DMS 273 (cell line): ENCODE results near the gene HAPLN2.

Experiments
- DNase-seq: peaks from one replicate; lab custom pipeline; 2025; ENCODE audit not compliant: unreplicated experiment; lab: John Stamatoyannopoulos, UW

HAPLN2 gene

GRCh38 chr1:156659988-156660751, 41.0 kb downstream of the HAPLN2 start:
- DNase-seq: peak; percentile 98

DNA sequence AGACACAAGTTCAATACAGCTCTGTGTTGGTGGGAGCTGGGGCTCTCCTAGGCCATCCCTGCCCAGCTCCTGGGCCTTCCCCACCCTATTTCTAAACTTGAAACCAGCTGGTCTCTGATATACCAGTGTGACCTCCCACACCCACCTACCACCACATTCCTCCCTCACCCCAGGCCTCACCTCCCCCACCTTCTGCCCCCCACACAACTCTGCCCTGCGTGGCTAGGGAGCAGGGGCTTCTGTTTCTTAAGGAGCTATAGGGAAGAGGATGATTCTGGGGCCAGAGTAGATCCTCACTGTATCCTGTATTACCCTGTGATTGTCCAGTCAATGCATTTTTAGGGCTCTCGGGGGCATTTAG, 41.5 kb downstream of the HAPLN2 start:
- DNase-seq: no peak

DNA sequence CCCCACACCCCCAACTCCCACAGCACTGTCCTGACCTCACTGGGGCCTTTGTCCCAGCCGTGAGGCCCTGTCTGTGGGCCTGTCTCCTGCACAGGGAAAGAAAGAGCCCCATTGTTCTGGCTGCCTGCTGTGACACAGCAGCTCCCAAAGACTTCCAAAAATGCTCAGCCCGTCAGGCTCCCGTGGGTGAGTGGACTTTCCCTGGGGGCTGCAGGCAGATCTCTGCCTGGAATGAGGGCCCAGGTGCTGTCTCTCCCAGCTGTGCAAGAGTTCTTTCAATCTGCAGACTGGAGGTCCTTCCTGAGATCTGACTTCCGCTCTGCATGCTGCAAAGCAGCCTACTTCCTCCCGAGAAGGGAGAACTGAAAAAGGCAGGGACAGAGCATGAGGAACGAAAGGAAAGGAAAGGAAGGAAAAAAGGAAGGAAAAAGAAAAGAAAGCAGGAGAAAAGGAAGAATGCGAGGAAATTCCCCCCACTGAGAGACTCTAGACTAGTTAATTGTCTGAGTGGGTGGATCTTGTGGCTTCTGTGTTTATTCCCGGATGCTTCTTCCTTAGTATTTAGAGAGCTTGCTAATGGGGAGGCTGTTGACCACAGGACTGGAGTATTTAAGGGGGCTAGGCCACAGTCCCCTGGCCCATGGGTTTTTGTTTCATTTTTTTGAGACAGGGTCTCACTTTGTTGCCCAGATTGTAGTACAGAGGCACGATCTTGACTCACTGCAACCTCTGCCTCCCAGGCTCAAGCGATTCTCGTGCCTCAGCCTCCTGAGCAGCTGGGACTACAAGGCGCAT, 43.0 kb downstream of the HAPLN2 start:
- no peak for DNase-seq

DNA sequence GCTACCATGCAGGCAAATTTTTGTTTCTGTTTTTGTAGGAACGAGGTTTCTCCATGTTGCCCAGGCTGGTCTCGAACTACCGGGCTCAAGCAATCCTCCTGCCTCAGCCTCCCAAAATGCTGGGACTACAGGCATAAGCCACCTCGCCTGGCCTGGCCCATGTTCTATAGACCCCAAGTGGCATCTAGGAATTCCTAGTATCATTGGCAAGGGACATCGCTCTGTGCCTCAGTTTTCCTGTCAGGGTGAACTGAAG, 43.5 kb downstream of the HAPLN2 start:
- DNase-seq: no peak

DNA sequence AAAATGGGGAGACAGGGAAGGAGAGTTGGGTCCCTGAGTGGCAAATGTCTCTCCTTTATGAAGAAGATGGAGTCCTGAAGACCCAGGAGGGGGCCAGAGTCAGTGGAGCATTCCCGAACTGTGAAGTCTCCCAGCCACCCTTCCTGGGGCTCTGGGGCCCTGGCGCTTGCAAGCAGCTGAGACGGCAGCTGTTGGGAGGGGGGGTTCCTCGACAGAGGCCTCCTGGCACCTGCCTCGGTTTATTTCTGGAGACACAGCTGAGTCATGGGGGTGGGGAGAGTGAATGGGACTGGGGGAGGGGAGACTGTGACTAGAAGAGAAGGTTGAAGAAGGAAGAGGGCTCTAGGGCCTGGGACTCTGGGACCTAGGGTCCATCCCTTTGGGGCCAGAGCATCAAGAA, 44.0 kb downstream of the HAPLN2 start:
- peak; percentile 91 for DNase-seq

- DNase-seq: peak; percentile 30
These were observed 45.0 kb downstream of the HAPLN2 start for GRCh38 chr1:156664046-156664766.

DNA sequence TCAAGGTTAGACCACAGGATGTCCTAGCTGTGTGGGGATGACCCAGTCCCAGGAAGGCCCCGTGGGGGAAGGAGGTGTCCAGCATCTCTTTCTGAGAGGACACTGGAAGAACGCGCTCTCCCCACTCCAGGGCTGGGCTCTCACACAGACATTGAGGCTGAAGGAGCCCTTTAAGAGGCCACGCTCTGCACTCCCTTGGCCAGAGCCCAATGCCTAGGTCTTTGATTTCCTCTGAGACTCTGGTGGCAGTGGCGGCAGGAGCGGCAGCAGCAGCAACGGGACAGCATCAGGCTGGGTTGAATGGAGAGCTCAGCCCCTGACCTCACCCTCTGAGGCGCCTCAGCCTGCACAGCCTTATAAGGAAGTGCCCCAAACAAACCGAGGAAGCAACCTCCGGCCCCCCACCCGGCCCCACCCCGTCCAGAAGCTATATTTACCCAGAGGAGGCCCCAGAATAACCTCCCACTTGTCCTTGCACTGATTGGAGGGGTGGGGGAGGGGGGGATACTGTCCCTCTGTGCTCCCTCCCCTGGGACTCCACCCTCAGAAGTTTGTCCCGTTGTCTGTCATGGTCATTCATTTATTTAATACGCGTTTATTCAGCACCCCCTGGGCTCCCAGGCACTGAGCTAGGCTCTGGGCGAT, 45.7 kb downstream of the HAPLN2 start:
- DNase-seq: peak; percentile 53

DNA sequence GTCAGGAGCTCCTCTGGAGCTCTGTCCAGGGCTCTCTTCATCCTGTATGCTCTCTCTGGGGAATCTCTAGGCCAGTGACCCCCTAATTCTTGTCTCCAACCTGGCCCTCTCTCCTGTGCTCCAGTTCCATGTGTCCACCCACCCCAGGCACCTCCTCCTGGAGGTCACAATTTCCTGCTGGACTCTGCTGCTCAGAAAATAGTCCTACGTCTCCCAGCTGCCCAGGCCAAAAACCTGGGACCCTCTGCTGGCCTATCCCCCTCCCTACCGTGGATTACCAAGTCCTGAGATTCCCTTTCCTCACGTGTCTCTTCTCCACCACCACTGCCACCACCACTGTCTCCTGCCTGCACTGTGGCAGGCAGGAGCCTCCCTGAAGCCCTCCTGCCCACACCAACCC, 46.3 kb downstream of the HAPLN2 start:
- no peak for DNase-seq

DNA sequence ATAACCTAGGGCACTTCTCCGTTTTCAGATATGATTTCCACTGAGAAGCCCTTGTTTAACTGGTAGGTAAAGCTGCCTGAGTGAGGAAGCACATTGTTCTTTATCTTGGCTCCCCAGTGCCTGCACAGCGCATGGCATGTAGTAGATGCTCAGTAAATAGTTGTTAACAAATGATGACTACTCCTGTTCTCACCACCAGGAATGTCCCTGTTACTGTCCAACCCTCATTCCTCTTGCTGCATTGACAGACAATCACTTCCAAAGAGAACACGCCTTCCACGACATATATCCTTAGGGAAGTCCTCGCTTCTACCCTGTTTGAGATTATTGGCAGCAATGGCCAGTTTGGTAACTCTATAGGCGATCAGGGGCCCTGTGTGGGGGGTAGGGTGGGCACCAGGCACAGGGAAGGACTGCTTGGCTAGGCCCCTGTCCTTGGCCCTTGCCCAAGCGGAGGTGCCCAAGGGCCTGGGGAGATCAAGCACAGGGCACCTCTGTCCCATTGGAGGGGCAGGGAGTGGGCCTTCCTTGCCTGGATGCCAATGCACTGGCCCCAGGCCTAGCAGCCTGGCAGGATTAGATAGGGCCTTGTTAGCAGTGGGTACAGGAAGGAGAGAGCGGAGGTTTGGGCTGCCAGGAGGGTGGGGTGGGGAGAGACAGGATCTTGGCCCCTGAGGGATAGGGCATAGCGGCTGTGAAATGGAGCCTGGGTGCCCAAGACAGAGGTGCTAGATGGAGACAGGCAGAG, 47.8 kb downstream of the HAPLN2 start:
- no peak for DNase-seq

GRCh38 chr1:156667610-156667967, 48.4 kb downstream of the HAPLN2 start:
- DNase-seq: peak; percentile 44

- no peak for DNase-seq
These were observed 48.9 kb downstream of the HAPLN2 start for GRCh38 chr1:156667968-156668709.

- DNase-seq: peak; percentile 55
These were observed 49.8 kb downstream of the HAPLN2 start for GRCh38 chr1:156668801-156669637.

GRCh38 chr1:156669794-156670193, 50.6 kb downstream of the HAPLN2 start:
- no peak for DNase-seq

DNA sequence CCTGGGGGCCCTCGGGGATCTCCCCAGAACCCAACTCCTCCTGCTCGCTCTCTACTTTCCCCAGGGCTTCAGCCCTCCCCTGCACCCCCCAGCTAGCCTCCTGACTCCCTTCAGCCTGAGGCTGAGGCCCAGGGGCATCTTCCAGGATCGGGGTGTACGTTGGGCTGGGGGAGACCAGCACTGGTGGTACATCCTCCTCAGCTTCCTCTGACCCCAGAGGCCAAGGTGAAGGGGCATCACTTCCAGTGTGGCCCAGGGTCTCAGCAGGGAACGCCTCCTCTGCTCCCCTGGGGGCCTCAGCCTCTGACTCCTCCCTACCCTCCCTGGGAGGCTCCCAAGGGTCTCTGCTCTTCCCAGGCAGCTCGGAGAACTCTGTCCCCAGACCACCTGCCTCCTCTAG, 51.1 kb downstream of the HAPLN2 start:
- DNase-seq: no peak

- no peak for DNase-seq
These were observed 51.6 kb downstream of the HAPLN2 start for GRCh38 chr1:156670791-156671190.

DNA sequence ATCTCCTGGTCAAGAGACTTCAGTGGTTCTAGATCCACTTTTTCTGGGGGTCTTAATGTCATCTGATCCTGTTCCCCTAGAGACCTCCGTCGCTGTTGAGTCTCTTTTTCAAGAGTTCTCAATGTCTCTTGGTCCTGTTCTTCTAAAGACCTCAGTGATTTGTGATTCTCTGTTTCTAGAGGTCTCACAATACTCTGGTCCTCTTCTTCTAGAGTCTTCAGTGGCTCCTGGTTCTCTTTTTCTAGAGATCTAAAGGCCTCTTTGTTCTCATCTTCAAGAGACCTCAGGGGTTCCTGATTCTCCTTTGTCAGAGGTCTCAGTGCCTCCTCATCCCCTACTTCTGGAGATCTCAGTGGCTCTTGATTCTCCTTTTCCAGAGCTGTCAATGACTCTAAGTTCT, 52.6 kb downstream of the HAPLN2 start:
- DNase-seq: no peak

DNA sequence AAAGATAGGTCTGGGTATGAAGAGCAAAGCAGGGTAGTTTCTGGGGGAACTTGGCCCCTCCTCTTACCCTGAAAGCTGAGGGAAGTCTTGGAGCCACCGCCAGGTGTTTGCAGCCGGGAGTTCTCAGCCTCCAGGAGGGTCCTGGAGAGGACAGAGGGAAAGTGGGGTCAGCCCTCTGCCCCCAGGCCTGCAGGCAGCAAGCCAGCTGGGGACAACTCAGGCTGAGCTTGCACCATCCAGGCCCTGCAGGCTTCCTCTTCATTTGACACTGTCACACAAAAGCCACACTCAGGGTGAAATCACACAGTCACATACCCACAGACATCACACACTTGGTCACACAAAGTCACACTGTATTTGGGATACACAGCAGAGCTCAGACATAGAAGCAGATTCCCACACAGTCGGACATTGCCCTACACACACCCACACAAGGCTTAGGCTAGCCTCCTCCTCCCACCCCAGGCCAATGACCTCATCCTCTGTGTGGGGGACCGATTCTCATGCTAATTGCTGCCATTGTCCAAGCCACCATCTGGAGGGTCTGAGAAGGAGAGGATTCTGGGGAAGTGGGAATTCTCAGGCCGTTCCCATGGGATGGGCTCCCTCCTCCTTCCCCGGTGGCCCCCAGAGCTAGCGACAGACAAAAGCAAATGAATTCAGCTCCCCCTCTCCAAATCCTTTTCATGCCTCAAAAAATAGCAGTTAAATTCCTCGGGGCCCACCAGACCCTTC, 54.3 kb downstream of the HAPLN2 start:
- DNase-seq: peak; percentile 58
